Measurements from ENCODE around the gene MAP4K5.
A peak's percentile ranks its signal among the peaks of the same experiment; 100 is the strongest.

The MAP4K5 gene

DNA sequence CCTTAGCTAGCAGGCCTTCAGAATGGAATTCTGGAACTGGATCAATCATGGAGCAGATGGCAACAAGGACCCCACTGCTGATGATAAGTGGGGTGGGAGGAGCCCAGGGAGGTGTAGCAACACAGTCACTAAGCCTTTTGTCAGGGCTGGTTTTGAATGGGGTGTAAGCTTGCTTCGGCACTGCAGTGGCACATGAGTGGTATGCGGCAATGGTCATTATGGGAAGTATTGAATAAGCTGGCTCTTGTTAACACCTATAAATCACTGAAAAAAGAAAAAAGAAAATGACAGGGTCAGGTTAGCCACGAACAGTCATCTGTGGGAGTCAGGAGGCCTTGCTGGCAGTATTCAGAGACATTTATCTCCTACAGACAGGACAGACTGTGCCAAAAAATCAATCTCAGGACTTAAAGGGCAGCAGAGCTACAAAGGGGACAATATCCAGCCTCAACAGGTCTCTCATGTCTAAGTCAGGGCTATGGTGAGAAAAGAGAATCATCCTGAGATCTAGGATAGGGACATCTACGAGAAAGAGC lies 154.8 kb downstream of the MAP4K5 start:
- peak overlapping the region in 1 of 3 experiments; percentile 56 for H3K27ac Mint-ChIP-seq

GRCh38 chr14:50375760-50376159 lies 156.6 kb downstream of the MAP4K5 start:
- no peaks in the 10 kb centered on the region for H3K36me3 Mint-ChIP-seq (ENCODE audit: low read depth)
- no peak overlapping the region for H3K4me3 Mint-ChIP-seq
- H3K27ac Mint-ChIP-seq: no peak overlapping the region
- no peaks in the 10 kb centered on the region for H3K9me3 Mint-ChIP-seq
- no peaks in the 10 kb centered on the region for H3K27me3 Mint-ChIP-seq (ENCODE audit: low read depth)
- no peaks in the 10 kb centered on the region for H3K4me1 Mint-ChIP-seq
- TF ChIP-seq, protein P1, sequence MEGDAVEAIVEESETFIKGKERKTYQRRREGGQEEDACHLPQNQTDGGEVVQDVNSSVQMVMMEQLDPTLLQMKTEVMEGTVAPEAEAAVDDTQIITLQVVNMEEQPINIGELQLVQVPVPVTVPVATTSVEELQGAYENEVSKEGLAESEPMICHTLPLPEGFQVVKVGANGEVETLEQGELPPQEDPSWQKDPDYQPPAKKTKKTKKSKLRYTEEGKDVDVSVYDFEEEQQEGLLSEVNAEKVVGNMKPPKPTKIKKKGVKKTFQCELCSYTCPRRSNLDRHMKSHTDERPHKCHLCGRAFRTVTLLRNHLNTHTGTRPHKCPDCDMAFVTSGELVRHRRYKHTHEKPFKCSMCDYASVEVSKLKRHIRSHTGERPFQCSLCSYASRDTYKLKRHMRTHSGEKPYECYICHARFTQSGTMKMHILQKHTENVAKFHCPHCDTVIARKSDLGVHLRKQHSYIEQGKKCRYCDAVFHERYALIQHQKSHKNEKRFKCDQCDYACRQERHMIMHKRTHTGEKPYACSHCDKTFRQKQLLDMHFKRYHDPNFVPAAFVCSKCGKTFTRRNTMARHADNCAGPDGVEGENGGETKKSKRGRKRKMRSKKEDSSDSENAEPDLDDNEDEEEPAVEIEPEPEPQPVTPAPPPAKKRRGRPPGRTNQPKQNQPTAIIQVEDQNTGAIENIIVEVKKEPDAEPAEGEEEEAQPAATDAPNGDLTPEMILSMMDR (IDR thresholded peaks at IDR 0.05; ENCODE audit: unreplicated experiment in 3 of 3): no peak

More for the DNA sequence above, 154.8 kb downstream of the MAP4K5 start:
- Mint-ChIP-seq H3K4me1 (no peaks in the 10 kb centered on the region), H3K4me3 (no peak overlapping the region), H3K36me3 (ENCODE audit: low read depth) (no peaks in the 10 kb centered on the region), H3K27me3 (ENCODE audit: low read depth) (no peaks in the 10 kb centered on the region), H3K9me3 (no peaks in the 10 kb centered on the region)
- TF ChIP-seq, protein P1 (IDR thresholded peaks at IDR 0.05; ENCODE audit: unreplicated experiment in 3 of 3): no peak

- Mint-ChIP-seq H3K27me3 (ENCODE audit: low read depth) (no peaks in the 10 kb centered on the region), H3K4me1 (no peaks in the 10 kb centered on the region), H3K4me3 (no peak overlapping the region), H3K27ac (no peak overlapping the region), H3K9me3 (no peaks in the 10 kb centered on the region), H3K36me3 (ENCODE audit: low read depth) (no peaks in the 10 kb centered on the region)
- TF ChIP-seq, protein P1 (IDR thresholded peaks at IDR 0.05; ENCODE audit: unreplicated experiment in 3 of 3): no peak
Measured at GRCh38 chr14:50373959-50374358, 158.4 kb downstream of the MAP4K5 start.

GRCh38 chr14:50371546-50371945 lies 160.8 kb downstream of the MAP4K5 start:
- no peaks in the 10 kb centered on the region for H3K36me3 Mint-ChIP-seq (ENCODE audit: low read depth)
- H3K4me1 Mint-ChIP-seq: no peaks in the 10 kb centered on the region
- H3K27ac Mint-ChIP-seq: no peak overlapping the region
- H3K4me3 Mint-ChIP-seq: no peak overlapping the region
- no peaks in the 10 kb centered on the region for H3K9me3 Mint-ChIP-seq
- TF ChIP-seq, protein P1 (IDR thresholded peaks at IDR 0.05; ENCODE audit: unreplicated experiment in 3 of 3): no peak
- H3K27me3 Mint-ChIP-seq (ENCODE audit: low read depth): no peaks in the 10 kb centered on the region

All from nephron (organoid).